ENCODE data around the gene SDCCAG8.

SDCCAG8 gene

DNA sequence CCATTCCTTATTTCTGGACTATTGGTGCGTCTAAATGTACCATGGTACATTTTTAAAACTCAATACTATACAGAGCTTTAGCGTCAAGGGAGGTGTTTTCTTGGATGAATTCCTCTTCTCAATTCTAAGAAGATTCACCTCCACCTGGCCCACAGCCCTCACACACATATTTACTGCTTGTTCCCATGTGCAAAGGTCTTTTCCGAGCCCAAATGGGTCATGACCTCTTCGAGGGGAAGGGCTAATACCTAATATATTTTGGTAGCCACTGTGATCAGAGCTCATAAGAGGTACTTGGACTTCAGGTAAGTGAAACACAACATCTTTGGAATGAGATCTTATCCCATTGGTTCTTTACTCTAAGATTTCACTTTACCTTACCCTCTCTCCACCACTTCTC is 205.9 kb downstream of the SDCCAG8 start:
- H3K27me3 Mint-ChIP-seq (ENCODE audit: low read depth) = no peaks in the 10 kb centered on the region
- H3K36me3 Mint-ChIP-seq (ENCODE audit: low read depth) = peaks cover 2% of the 10 kb centered on the region
- H3K4me1 Mint-ChIP-seq (ENCODE audit: low read depth) = peaks cover 7% of the 10 kb centered on the region
- no peak overlapping the region for H3K4me3 Mint-ChIP-seq
- H3K9me3 Mint-ChIP-seq = no peaks in the 10 kb centered on the region
- H3K27ac Mint-ChIP-seq = no peak overlapping the region

DNA sequence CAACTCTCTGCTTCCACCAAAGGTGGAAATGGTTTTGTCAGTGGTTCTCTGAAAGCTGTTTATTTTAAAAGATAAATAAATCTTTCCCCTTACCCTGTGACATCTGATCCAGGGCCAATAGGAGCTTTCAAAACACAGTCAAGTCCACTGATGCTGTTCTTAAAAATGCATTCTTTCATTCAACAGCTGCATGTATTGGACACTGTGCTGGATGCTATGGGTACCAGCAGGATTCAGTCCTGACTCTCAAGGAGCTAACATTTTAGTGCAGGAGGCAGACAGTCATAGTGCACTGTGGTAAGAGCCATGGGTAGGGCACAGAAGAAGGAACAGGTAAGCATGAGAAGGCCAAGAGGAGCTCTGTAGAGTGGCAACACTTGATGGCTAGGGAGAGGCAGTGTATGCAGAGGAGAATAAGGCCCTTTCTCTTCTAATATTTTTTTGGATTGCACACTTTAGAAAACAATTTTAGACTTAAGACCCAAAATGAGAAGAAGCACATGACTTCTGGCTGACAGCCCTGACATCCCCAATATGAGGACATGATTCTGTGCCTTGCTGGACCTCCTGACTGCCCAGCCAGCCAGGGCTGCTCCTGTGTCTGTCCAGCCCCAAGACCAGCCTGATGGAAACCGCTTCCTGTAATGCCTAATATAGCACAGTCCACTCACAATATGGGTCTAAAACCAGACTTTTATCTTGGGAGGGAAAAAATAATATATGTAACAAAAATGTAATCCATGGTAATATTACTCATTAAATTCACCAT is 207.3 kb downstream of the SDCCAG8 start:
- Mint-ChIP-seq H3K9me3 (no peaks in the 10 kb centered on the region), H3K27ac (no peak overlapping the region), H3K4me3 (no peak overlapping the region), H3K36me3 (ENCODE audit: low read depth) (peaks cover 2% of the 10 kb centered on the region), H3K4me1 (ENCODE audit: low read depth) (peaks cover 7% of the 10 kb centered on the region), H3K27me3 (ENCODE audit: low read depth) (no peaks in the 10 kb centered on the region)

DNA sequence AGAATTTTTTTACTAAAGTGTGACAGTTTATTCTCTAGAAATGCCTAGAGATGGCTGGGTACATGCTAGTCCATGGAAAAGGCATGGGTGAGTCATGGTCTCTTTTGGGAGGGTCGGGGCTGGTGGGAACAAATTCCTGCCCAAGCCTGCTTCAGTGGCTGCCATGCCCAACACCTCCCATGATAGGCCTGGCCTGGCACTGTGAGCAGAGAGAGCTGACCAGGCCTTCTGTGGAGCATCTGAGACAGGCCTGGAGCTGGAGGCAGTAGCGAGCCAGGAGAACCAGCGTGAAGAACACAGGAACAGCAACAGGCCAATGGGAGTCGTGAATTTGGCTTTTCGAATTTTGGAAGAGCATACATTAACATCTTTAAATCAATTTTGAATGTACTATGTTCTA is 209.2 kb downstream of the SDCCAG8 start:
- H3K9me3 Mint-ChIP-seq = no peaks in the 10 kb centered on the region
- peaks cover 2% of the 10 kb centered on the region for H3K36me3 Mint-ChIP-seq (ENCODE audit: low read depth)
- no peak overlapping the region for H3K4me3 Mint-ChIP-seq
- no peaks in the 10 kb centered on the region for H3K4me1 Mint-ChIP-seq (ENCODE audit: low read depth)
- H3K27me3 Mint-ChIP-seq (ENCODE audit: low read depth) = no peaks in the 10 kb centered on the region
- H3K27ac Mint-ChIP-seq = no peak overlapping the region

DNA sequence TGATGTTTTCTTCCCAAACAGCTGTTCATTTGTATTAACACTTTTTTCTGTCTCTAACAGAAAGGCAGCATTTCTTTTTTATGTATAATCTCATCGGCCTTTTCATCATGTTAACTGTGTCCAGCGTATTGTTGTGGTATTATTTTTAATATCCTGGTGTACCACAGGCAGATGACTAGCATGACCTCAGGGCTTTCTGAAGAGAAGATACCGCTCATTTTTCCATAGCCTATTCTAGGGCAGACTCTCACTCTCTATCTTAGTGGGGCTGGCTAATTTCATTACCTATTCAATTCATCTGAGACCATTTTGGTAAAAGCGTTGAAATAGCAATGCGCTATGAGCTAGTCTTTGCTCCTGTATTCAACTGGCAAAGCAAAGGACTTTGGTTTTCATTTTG is 209.9 kb downstream of the SDCCAG8 start:
- no peak overlapping the region for H3K4me3 Mint-ChIP-seq
- H3K27ac Mint-ChIP-seq = no peak overlapping the region
- no peaks in the 10 kb centered on the region for H3K27me3 Mint-ChIP-seq (ENCODE audit: low read depth)
- peaks cover 2% of the 10 kb centered on the region for H3K36me3 Mint-ChIP-seq (ENCODE audit: low read depth)
- no peaks in the 10 kb centered on the region for H3K9me3 Mint-ChIP-seq
- H3K4me1 Mint-ChIP-seq (ENCODE audit: low read depth) = no peaks in the 10 kb centered on the region

DNA sequence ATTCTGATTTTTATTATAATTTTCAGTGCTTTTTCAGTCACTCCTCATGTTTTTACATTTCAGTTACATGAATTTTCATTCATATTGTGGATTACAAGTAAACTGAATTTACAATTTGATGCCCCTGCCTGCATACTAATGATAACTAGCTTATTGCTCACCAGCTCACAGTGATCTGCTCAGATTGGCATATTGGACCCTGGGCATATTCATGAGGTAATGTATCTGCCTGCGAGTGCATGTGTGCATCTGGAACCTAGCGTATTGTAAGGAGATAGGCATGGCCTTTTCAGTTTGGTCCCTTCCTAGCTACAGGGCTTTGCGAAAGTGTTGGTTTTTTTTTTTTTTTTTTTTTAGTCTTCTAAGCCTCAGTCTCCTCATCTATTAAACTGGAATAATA is 213.7 kb downstream of the SDCCAG8 start:
- H3K27ac Mint-ChIP-seq = no peak overlapping the region
- H3K4me1 Mint-ChIP-seq (ENCODE audit: low read depth) = peaks cover 7% of the 10 kb centered on the region
- no peak overlapping the region for H3K4me3 Mint-ChIP-seq
- H3K27me3 Mint-ChIP-seq (ENCODE audit: low read depth) = no peaks in the 10 kb centered on the region
- H3K36me3 Mint-ChIP-seq (ENCODE audit: low read depth) = no peaks in the 10 kb centered on the region
- H3K9me3 Mint-ChIP-seq = no peaks in the 10 kb centered on the region

DNA sequence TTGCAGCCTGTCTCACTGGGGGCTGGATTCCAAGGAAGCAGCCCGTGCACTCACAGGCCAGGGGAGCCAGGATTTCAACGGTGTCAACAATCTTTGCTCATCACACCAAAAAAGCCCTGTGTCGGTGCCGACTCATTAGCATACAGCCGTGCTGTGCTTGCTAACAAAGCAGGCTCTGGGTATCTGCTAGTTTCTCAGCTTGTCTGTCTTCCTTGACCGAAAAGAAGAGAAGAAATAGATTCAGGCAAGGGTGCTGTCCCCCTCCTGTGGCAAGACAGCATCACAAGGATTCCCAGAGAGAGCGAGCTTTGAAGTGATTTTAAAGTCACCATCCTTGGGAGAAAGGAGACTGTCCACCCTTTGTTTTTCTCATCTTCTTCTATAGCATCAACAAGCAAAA is 214.7 kb downstream of the SDCCAG8 start:
- H3K27me3 Mint-ChIP-seq (ENCODE audit: low read depth) = no peaks in the 10 kb centered on the region
- H3K4me1 Mint-ChIP-seq (ENCODE audit: low read depth) = peaks cover 7% of the 10 kb centered on the region
- no peak overlapping the region for H3K4me3 Mint-ChIP-seq
- H3K9me3 Mint-ChIP-seq = no peaks in the 10 kb centered on the region
- H3K27ac Mint-ChIP-seq = no peak overlapping the region
- H3K36me3 Mint-ChIP-seq (ENCODE audit: low read depth) = no peaks in the 10 kb centered on the region

DNA sequence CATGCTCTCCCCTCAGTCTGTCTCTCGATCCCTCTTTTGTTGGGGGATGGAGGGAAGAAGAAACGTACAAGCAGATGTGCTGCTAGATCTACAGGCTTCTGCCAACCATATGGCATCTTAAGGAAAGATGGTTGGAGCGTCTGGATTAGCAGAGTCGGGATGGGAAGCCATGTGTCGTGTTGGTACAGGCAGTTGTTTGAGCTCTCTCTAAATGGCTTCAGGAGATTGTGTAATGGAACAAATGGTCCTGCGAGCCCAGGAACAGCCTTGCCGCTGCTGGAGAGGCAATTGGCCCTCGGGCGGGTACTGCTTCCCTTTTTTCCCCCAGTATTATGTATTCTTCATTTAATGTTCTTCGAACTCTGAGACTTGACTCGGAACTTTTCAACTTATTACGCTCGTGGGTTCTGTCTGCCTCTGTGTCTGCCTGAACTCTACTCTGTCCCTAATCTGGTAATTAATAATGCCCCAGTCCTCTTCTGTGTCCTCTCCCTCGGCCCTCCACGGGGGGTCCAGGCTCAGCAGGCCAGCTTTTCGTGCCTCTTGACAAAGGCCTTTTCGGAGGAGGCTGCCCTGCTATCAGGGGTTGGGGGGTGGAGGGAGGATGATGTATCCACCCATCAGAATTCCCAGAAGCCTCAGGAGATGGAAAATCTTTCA is 215.3 kb downstream of the SDCCAG8 start:
- no peaks in the 10 kb centered on the region for H3K9me3 Mint-ChIP-seq
- H3K4me3 Mint-ChIP-seq = no peak overlapping the region
- H3K4me1 Mint-ChIP-seq (ENCODE audit: low read depth) = peaks cover 7% of the 10 kb centered on the region
- H3K36me3 Mint-ChIP-seq (ENCODE audit: low read depth) = no peaks in the 10 kb centered on the region
- H3K27ac Mint-ChIP-seq = no peak overlapping the region
- no peaks in the 10 kb centered on the region for H3K27me3 Mint-ChIP-seq (ENCODE audit: low read depth)

DNA sequence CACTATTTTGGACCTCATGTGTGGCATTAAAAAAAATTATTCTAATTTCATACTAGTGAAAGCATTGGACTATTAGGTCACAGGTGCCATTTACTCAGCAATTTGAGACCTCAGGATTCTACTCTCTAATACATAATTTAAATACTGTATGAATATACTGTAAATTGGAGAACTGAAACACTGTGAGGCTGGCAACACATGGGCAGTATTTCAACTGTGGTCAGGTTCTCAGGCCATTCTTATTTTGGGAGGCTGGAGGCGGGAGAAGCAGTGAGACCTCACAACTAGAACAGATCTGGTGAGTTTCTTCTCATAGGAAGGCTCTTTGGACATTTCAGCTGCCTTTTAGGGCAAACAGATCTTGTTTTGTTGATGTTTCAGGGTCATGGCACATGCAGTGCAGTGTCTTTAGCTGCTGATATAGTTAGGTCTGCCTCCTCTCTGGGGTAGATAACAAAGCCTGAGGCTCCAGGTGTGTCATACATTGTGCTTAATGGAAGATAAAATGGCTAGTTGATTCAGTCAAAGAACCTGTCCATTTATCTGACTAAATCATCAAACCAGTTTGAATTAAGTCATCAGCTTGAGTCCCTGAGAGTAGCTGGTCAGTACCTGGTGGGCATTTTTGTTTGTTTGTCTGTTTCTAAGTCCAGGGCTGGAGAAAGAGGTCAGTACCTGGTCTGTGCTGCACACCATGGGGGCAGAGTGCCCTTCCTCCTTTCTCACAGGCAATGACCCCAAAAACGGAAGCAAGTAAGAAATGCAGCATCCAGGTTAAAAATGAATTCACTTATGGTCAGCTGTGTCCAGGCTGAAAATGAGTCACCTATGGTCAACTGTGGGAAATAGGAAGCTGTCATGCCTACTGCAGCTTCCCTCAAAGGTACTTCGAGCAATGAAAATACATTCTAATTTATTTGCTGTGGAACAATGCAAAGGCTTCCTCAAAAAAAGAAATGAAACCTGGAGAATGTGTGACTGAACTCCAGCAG is 216.2 kb downstream of the SDCCAG8 start:
- Mint-ChIP-seq H3K4me1 (ENCODE audit: low read depth) (peaks cover 7% of the 10 kb centered on the region), H3K36me3 (ENCODE audit: low read depth) (no peaks in the 10 kb centered on the region), H3K4me3 (no peak overlapping the region), H3K27ac (no peak overlapping the region), H3K9me3 (no peaks in the 10 kb centered on the region), H3K27me3 (ENCODE audit: low read depth) (no peaks in the 10 kb centered on the region)

DNA sequence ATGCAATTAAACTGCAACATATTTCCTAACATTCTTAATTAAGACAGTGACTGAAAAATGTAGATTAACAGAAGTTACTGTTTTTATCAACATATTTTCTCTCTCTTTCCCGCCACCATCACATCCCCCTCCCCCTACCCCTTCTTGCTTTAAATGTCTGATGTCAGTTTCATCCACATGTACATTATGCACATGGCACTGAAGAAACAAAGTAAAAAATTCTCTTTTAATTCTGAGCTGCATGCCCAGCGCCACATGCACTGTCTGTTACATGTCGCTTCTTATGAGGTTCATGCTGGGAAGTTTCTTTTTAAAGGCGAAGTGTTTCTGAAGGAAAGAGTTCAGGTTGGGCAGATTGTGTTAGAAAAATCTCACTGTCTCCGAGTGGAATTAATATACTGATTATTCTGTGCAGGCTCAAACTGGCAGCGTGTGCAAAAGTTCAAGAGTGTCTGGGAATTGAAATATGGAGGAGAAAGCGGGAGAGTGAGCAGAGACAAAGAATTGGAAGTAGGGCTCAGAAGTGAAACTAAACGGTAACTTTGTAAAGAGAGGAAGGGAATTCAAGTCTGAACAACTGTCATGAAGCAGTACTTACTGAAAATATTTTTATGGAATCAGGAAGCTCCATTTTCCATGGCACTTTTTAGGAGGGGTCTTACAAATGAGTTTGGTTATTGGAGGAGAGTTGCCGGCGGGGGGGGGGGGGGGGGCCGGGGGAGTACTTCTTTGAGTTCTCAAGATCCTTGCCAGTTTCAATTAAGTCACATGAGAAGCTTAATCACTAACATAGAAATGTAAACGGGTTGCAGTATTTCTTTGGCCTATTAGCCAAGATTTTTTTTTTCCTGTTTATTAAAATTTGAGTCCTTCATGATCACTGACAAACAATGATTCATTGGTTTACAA is 217.6 kb downstream of the SDCCAG8 start:
- H3K36me3 Mint-ChIP-seq (ENCODE audit: low read depth) = no peaks in the 10 kb centered on the region
- peak overlapping the region; percentile 90 for H3K4me3 Mint-ChIP-seq
- H3K27ac Mint-ChIP-seq = peak overlapping the region; percentile 80
- no peaks in the 10 kb centered on the region for H3K9me3 Mint-ChIP-seq
- H3K27me3 Mint-ChIP-seq (ENCODE audit: low read depth) = no peaks in the 10 kb centered on the region
- H3K4me1 Mint-ChIP-seq (ENCODE audit: low read depth) = peaks cover 7% of the 10 kb centered on the region

DNA sequence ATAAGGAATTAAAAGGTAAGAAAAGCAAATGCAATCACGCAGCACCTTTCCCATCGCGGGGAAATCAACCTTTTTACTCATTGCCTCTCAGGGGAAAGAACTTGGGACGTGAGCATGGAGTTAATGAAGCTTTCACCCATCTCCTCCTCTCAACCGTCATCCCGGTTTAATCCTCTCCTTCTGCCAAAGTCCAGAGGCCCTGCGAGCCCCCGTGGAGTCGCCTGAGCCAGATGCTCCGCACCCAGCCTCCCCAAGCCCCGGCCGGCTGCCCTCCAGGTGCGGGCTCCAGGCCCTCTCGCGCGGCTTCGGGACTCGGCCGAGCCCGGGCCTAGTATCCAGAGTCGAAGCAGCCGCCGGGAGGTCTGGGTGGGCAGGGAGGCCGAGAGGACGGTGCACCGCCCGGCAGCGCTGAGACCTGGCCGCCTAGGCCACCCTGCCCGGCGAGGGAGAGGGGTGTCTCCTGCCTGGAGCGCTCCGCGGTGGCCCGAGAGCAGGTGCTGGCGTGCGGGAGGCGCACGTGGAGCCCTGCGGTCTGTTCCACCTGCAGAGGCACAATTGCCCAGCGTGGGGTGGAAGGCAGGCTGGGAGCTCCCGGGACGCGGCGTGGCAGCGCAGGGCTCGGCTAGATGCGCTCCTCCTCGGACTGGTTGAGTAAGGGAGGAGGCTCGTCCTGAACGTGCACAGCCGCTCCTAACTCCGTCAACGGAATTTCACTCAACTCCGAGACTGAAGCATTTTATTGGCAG is 218.5 kb downstream of the SDCCAG8 start:
- Mint-ChIP-seq H3K4me3 (no peak overlapping the region), H3K4me1 (ENCODE audit: low read depth) (peaks cover 7% of the 10 kb centered on the region), H3K27me3 (ENCODE audit: low read depth) (no peaks in the 10 kb centered on the region), H3K9me3 (no peaks in the 10 kb centered on the region), H3K27ac (no peak overlapping the region), H3K36me3 (ENCODE audit: low read depth) (no peaks in the 10 kb centered on the region)

DNA sequence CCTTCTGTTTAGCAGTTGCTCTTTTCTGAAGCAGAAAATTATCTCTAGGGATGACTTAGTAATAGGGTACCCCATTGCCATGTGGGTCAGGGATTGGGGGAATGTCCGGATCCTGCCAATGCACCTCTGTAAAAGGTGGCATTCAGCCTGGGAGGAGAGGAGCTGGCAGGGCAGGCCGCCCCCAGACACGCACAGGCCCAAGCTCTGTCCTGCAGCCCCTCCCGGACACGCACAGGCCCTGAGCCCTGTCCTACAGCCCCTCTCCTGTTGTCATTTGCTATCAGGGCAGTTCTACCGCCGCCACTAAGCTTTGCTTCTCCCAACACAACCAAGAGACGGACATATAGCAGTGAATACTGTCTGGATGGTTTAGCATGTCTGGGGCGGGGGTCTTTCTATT is 219.1 kb downstream of the SDCCAG8 start:
- no peak overlapping the region for H3K27ac Mint-ChIP-seq
- peaks cover 7% of the 10 kb centered on the region for H3K4me1 Mint-ChIP-seq (ENCODE audit: low read depth)
- no peaks in the 10 kb centered on the region for H3K27me3 Mint-ChIP-seq (ENCODE audit: low read depth)
- peaks cover 4% of the 10 kb centered on the region for H3K9me3 Mint-ChIP-seq
- peaks cover 1% of the 10 kb centered on the region for H3K36me3 Mint-ChIP-seq (ENCODE audit: low read depth)
- no peak overlapping the region for H3K4me3 Mint-ChIP-seq

DNA sequence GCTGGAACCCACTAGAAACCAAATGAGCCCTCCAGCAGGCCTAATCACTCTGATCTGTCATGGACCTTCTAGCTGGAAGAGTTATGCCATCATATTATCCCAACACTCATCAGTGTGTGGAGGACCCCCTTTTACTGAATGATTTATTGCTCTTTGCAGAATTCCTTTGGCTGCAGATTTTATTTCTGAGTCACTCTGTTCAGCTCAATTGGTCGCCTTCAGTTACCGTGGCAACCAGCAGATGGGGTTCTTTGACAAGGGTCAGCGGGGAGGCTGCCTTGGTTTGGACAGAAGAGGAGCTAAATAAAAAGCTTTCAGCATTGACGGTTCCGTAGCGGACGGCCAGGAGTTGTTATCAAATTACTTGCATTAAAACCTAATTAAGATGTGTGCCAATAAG is 220.1 kb downstream of the SDCCAG8 start:
- Mint-ChIP-seq H3K27ac (no peak overlapping the region), H3K27me3 (ENCODE audit: low read depth) (no peaks in the 10 kb centered on the region), H3K4me1 (ENCODE audit: low read depth) (peaks cover 8% of the 10 kb centered on the region), H3K4me3 (no peak overlapping the region), H3K36me3 (ENCODE audit: low read depth) (peaks cover 3% of the 10 kb centered on the region), H3K9me3 (peaks cover 7% of the 10 kb centered on the region)

DNA sequence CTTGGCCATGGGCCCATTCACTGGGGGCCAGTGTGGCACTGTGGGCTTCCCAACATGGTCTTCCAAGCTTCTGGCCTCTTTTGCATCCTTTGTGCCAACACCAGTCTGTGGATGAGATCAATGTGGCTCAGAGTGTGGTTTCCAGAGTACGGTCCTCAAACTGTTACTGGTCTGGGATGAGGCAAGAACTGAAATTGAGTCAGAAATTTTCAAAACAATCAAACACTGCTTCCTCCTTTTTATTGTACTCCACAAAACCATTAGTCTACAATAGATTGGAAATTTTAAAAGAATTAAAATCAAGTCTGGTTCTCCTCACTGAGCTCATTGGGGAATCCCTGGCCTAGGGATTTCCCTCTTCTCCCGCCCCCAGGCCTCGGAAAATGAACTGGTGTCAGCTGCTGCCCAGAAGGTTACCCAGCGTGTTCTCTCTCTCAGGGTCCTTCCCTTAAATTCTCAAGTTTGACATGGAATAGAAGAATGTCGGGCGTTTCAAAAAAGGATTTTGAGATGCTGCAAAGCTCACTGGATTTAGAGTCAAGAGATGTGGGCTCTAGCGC is 222.0 kb downstream of the SDCCAG8 start:
- H3K27me3 Mint-ChIP-seq (ENCODE audit: low read depth) = peaks cover 5% of the 10 kb centered on the region
- H3K27ac Mint-ChIP-seq = no peak overlapping the region
- H3K4me3 Mint-ChIP-seq = no peak overlapping the region
- H3K4me1 Mint-ChIP-seq (ENCODE audit: low read depth) = peaks cover 18% of the 10 kb centered on the region
- H3K36me3 Mint-ChIP-seq (ENCODE audit: low read depth) = peaks cover 3% of the 10 kb centered on the region
- H3K9me3 Mint-ChIP-seq = peaks cover 7% of the 10 kb centered on the region
